ENCODE measurements around the gene CDH1. TPM values are rescaled to one million over a fixed set of nuclear protein-coding genes. Genes with fewer than 3 reads are reported as not detected.
A peak's percentile ranks its signal among the peaks of the same experiment; 100 is the strongest.
"Not testable (repeated sequence)": the region's sequence is repeated elsewhere in the genome, so short reads cannot be mapped to it uniquely, and the experiment has no call there.

The CDH1 gene
- total RNA-seq, 2 experiments from 2014 or later, result 4.5 to 9.1 TPM

DNA sequence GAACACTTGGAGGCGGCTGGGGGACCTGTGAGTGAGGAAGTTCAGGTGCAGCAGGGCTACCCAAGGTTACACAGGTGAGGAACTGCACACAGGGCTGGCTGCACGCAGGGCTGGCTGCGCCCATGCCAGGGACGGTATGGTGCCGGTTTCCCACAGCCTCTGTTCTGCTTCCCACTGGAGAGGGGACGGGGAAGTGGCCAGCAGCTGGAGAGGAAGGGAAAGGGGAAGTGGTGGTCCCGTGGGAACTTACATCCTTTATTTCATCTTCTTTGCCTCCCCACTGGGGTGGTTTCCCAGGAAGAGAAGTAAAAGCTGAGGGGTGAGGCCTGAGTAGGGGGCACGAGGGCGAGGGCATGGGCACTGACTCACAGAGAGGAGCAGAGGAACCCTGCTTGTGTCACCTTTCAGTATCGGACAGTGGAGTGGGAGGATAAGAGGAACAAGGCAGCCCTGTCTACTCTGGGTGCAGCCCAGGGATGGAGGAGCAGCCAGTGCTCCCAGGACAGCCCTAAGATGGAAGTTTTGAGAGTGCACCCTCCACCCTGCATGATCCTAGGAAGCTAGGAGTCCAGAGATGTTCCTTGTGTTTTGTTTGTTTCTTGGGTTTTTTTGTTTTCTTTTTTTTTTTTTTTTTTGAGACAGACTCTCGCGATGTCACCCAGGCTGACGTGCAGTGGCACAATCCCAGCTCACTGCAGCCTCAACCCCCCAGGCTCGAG is 25.5 kb upstream of the CDH1 start:
- H3K9me3 Mint-ChIP-seq (ENCODE audit: low read depth), result no peaks in the 10 kb centered on the region
- intact Hi-C loops (cut with DNase I, micrococcal nuclease), result no loop called here
- DNase-seq, result peak; percentile 49
- no peak overlapping the region for H3K4me3 Mint-ChIP-seq
- ChIA-PET POLR2A (interaction anchor here (0.7 kb wide), 1 partner anchor 136 kb away, joined by 8 read pairs; no protein-coding TSS in a partner anchor), CTCF (no interaction called here)
- H3K27me3 Mint-ChIP-seq, result peaks cover 14% of the 10 kb centered on the region
- H3K27ac Mint-ChIP-seq, result no peak overlapping the region
- no peaks in the 10 kb centered on the region for H3K36me3 Mint-ChIP-seq (ENCODE audit: low read depth)
- ATAC-seq, result peak; percentile 94
- peaks cover 11% of the 10 kb centered on the region for H3K4me1 Mint-ChIP-seq

DNA sequence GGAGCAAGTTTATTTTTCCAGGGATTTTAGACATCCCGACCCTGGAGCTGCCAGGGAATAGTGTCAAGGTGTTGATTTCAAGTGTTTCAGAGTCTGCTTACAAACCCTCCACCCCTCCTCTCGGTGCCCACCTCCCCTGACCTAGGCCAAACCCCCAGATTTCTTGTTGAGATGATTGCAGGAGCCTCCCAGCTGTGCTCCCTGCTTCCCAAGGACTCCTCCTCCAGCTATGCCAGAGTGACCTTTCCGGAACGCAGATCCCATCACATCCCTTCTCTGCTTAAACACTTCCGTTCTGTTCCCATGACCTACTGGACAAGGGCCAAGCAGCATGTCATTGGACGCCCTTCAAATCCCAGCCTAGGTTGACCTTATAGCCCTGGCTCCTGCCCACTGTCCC is 23.7 kb upstream of the CDH1 start:
- H3K36me3 Mint-ChIP-seq (ENCODE audit: low read depth), result no peaks in the 10 kb centered on the region
- ATAC-seq (no peak), DNase-seq (no peak)
- H3K27ac Mint-ChIP-seq, result no peak overlapping the region
- intact Hi-C loops (cut with DNase I, micrococcal nuclease), result no loop called here
- ChIA-PET CTCF (interaction anchor here (0.6 kb wide), 3 partner anchors 11 to 43 kb away, joined by 3 to 4 read pairs (median 3); no protein-coding TSS in a partner anchor), POLR2A (no interaction called here)
- H3K27me3 Mint-ChIP-seq, result peaks cover 14% of the 10 kb centered on the region
- H3K4me3 Mint-ChIP-seq, result no peak overlapping the region
- no peaks in the 10 kb centered on the region for H3K9me3 Mint-ChIP-seq (ENCODE audit: low read depth)
- peaks cover 11% of the 10 kb centered on the region for H3K4me1 Mint-ChIP-seq

DNA sequence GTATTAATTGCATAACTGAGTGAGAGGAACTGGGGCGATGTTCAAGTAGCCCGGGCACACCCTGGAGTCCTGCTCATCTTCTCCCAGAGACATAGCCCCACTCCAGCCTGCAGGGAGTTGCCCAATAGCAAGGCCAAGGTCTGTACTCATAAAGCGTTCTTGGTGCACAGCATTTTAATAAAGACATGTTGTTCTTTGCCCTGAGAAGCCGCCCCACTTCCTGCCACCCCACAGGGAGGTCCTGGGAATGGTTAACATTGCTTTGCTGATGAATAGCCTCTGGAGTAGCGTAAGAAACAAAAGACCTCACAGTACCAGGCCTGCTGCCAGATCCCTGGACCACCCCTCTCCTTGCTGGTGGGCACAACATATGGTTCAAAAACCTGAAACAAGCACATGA is 21.6 kb upstream of the CDH1 start:
- H3K36me3 Mint-ChIP-seq (ENCODE audit: low read depth), result no peaks in the 10 kb centered on the region
- intact Hi-C loops (cut with DNase I, micrococcal nuclease), result no loop called here
- no peak for DNase-seq
- no peaks in the 10 kb centered on the region for H3K9me3 Mint-ChIP-seq (ENCODE audit: low read depth)
- no peak for ATAC-seq
- peaks cover 9% of the 10 kb centered on the region for H3K27me3 Mint-ChIP-seq
- POLR2A ChIA-PET, result no interaction called here
- CTCF ChIA-PET, result no interaction called here
- H3K4me3 Mint-ChIP-seq, result no peak overlapping the region
- H3K27ac Mint-ChIP-seq, result no peak overlapping the region
- H3K4me1 Mint-ChIP-seq, result peaks cover 22% of the 10 kb centered on the region

DNA sequence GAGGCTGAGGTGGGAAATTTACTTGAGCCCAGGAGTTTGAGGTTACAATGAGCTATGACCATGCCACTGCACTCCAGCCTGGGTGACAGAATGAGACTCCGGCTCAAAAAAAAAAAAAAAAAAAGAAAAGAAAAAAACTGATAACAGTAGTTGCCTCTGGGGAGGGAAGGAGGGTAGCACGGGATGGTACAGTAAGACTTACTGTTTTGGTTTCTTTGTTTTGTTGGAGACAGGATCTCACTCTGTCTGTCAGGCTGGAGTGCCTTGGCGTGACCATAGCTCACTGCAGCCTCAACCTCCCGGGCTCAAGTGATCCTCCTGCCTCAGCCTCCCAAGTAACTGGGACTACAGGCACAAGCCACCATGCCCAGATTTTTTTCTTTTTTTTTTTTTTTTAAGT is 20.6 kb upstream of the CDH1 start:
- H3K4me3 Mint-ChIP-seq; H3K9me3 Mint-ChIP-seq (ENCODE audit: low read depth); H3K36me3 Mint-ChIP-seq (ENCODE audit: low read depth); DNase-seq; POLR2A ChIA-PET; ATAC-seq; intact Hi-C loops (cut with DNase I, micrococcal nuclease); H3K27ac Mint-ChIP-seq; H3K27me3 Mint-ChIP-seq: not testable (repeated sequence)
- CTCF ChIA-PET, result interaction anchor here (0.7 to 0.8 kb wide), 2 partner anchors 13 to 84 kb away, joined by 3 to 4 read pairs; no protein-coding TSS in a partner anchor
- H3K4me1 Mint-ChIP-seq, result peaks cover 21% of the 10 kb centered on the region

DNA sequence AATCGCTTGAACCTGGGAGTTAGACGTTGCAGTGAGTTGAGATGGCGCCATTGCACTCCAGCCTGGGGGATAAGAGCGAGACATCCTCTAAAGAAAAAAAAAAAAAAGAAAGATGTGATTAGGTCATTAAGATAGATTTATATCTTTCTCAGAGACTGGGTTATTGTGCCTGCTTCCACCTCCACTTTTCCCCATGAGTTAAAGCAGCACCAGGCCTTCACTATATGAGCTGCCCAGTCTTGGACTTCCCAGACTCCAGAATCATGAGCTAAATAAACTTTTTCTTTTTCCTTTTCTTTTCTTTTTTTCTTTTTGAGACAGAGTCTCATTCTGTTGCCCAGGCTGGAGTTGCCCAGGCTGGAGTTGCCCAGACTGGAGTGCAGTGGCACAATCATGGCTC is 19.4 kb upstream of the CDH1 start:
- no peak overlapping the region for H3K4me3 Mint-ChIP-seq
- peaks cover 5% of the 10 kb centered on the region for H3K27me3 Mint-ChIP-seq
- CTCF ChIA-PET, result interaction anchor here (0.9 to 1.8 kb wide), 3 partner anchors 25 to 126 kb away, joined by 3 read pairs; no protein-coding TSS in a partner anchor
- no peaks in the 10 kb centered on the region for H3K9me3 Mint-ChIP-seq (ENCODE audit: low read depth)
- no peak overlapping the region for H3K27ac Mint-ChIP-seq
- peaks cover 19% of the 10 kb centered on the region for H3K4me1 Mint-ChIP-seq
- no peaks in the 10 kb centered on the region for H3K36me3 Mint-ChIP-seq (ENCODE audit: low read depth)
- no peak for DNase-seq
- POLR2A ChIA-PET, result no interaction called here
- intact Hi-C loops (cut with DNase I, micrococcal nuclease), result no loop called here
- ATAC-seq, result no peak

DNA sequence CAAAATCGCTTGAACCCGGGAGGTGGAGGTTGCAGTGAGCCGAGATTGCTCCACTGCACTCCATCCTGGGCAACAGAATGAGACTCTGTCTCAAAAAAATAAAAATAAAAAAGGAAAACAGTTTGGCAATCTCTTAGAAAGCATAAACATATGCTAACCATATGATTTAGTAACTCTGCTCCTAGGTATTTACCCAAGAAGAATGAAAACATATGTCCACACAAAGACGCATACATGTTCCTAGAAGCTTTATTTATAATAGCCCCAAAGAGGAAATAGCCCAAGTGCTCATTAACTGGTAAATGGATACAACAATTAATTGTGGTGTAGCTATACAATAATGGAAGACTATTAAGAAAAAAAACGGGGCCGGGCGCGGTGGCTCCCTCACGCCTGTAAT is 18.5 kb upstream of the CDH1 start:
- POLR2A ChIA-PET, result no interaction called here
- ATAC-seq, result no peak

DNA sequence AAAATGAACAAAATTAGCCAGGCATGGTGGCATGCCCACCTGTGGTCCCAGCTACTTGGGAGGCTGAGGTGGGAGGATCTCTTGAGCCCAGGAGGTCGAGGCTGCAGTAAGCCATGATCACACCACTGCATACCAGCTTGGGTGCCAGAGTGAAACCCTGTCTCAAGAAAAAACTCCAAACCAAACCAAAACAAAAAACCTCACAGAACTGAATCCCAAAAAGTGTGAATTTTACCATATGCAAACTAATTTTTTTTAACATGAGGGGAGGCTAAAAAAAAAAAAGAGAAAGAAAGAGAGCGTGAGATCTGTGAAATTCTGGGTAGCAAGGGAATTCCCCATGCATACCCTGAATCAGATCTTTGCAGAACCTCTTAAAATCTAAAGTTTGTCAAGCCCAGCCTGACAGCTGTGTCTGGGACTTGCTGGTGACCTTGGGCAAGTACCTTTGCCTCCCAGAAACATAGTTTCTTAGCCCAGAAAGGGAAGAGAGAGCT is 17.1 kb upstream of the CDH1 start:
- Mint-ChIP-seq H3K27ac (peak overlapping the region; percentile 82), H3K4me3 (no peak overlapping the region), H3K9me3 (ENCODE audit: low read depth) (no peaks in the 10 kb centered on the region), H3K4me1 (peaks cover 19% of the 10 kb centered on the region), H3K36me3 (ENCODE audit: low read depth) (no peaks in the 10 kb centered on the region), H3K27me3 (no peaks in the 10 kb centered on the region)
- intact Hi-C loops (cut with DNase I, micrococcal nuclease), result loop anchor here (1.0 kb wide), 3 partner anchors 32 to 78 kb away; no protein-coding TSS in a partner anchor
- peak; percentile 96 for ATAC-seq
- ChIA-PET POLR2A (interaction anchor here (0.6 to 0.8 kb wide), 3 partner anchors 97 to 503 kb away, joined by 4 to 6 read pairs (median 6); partner anchors contain the start of gene TANGO6), CTCF (interaction anchor here (0.6 kb wide), 1 partner anchor 16 kb away, joined by 3 read pairs; no protein-coding TSS in a partner anchor)
- DNase-seq, result peak; percentile 64

More for the DNA sequence above, 18.5 kb upstream of the CDH1 start:
- no peaks in the 10 kb centered on the region for H3K9me3 Mint-ChIP-seq (ENCODE audit: low read depth)
- H3K36me3 Mint-ChIP-seq (ENCODE audit: low read depth), result no peaks in the 10 kb centered on the region
- no peak overlapping the region for H3K4me3 Mint-ChIP-seq
- H3K4me1 Mint-ChIP-seq, result peaks cover 19% of the 10 kb centered on the region
- H3K27me3 Mint-ChIP-seq, result peaks cover 1% of the 10 kb centered on the region
- intact Hi-C loops (cut with DNase I, micrococcal nuclease), result no loop called here
- no peak overlapping the region for H3K27ac Mint-ChIP-seq
- CTCF ChIA-PET, result interaction anchor here (0.7 to 1.8 kb wide), 3 partner anchors 25 to 127 kb away, joined by 3 to 4 read pairs (median 3); no protein-coding TSS in a partner anchor
- DNase-seq, result no peak

DNA sequence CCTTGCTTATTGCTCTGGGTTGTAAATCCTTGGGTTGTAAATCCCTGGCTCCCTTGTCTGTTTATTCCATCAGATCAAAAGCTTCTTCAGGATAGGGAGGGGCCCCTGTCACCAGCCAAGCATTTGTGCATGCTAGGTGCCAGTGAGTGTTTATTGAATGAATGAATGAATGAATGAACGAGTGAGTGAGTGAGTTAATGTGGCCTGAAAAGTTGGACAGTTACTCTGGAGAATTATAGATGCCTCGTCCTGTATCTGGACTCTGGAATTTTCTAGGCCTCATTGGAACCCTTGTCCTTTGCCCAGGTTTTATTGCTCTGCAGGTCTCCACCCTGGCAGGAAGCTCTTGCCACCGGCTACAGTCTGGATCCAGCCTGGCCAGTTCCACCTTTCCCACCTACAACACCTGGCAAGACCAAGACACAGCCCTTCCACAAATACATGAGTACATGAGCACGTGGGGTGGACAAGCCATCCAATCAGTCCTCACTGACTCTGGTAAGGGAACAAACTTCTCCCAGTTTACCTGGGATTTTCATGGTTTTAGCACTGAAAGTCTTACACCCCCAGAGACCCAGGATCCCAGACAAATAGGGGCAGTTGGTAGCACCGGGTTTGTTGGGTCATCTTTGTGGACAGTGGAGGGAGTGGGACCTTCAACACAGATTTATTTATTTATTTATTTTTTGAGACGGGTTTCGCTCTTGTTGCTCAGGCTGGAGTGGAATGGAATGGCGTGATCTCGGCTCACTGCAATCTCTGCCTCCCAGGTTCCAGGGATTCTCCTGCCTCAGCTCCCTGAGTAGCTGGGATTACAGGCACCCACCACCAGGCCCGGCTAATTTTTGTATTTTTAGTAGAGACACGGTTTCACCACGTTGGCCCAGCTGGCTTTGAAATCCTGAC is 14.7 kb upstream of the CDH1 start:
- ChIA-PET POLR2A (no interaction called here), CTCF (interaction anchor here (0.6 to 0.7 kb wide), 2 partner anchors 78 to 132 kb away, joined by 3 read pairs; no protein-coding TSS in a partner anchor)
- H3K36me3 Mint-ChIP-seq (ENCODE audit: low read depth), result no peaks in the 10 kb centered on the region
- H3K9me3 Mint-ChIP-seq (ENCODE audit: low read depth), result no peaks in the 10 kb centered on the region
- no peaks in the 10 kb centered on the region for H3K27me3 Mint-ChIP-seq
- peaks cover 19% of the 10 kb centered on the region for H3K4me1 Mint-ChIP-seq
- no peak overlapping the region for H3K27ac Mint-ChIP-seq
- intact Hi-C loops (cut with DNase I, micrococcal nuclease), result no loop called here
- DNase-seq (no peak), ATAC-seq (no peak)
- H3K4me3 Mint-ChIP-seq, result no peak overlapping the region

DNA sequence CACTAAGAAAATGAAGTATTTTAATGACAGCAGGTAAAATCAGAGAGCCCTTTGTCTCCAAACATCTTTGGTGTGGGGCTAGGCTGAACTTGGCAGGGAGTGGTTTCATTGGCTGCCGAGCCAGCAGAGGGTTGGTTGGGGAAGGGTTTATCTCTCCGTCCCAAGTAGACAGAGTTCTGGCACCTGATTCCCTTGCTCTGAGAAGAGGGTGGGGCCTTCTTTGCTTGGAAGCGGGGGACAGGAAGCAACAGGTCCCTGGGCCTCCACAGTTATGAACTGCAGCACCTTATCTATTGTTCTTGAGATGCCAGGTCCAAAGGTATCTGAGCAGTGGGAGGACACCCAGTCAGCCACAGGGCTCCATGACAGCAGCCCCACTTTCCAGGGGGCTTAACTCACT is 12.3 kb upstream of the CDH1 start:
- peaks cover 15% of the 10 kb centered on the region for H3K4me1 Mint-ChIP-seq
- DNase-seq (no peak), ATAC-seq (no peak)
- H3K27me3 Mint-ChIP-seq, result peaks cover 2% of the 10 kb centered on the region
- POLR2A ChIA-PET, result no interaction called here
- no peaks in the 10 kb centered on the region for H3K36me3 Mint-ChIP-seq (ENCODE audit: low read depth)
- no peaks in the 10 kb centered on the region for H3K9me3 Mint-ChIP-seq (ENCODE audit: low read depth)
- CTCF ChIA-PET, result no interaction called here
- intact Hi-C loops (cut with DNase I, micrococcal nuclease), result no loop called here
- no peak overlapping the region for H3K4me3 Mint-ChIP-seq
- no peak overlapping the region for H3K27ac Mint-ChIP-seq

DNA sequence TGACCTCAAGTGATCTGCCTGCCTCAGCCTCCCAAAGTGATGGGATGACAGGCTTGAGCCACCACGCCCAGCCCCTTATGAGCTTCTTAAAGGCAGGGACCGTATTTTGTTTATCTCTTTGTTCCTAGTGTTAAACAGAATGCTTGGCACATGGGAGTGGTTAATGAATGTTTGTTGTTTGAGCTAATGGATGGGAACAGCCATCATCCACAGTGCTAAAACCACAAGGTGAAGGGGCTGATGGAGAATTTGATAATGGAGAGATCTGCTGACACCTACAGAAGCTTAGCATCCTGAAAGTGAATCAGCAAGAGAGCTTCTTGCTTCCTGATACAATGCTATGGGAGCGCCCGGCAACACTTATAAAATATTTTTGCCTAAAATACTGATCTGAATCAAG is 8.6 kb upstream of the CDH1 start:
- no peak overlapping the region for H3K27ac Mint-ChIP-seq
- ChIA-PET POLR2A (no interaction called here), CTCF (interaction anchor here (0.7 to 0.8 kb wide), 2 partner anchors 18 to 307 kb away, joined by 3 read pairs; no protein-coding TSS in a partner anchor)
- H3K36me3 Mint-ChIP-seq (ENCODE audit: low read depth), result no peaks in the 10 kb centered on the region
- peaks cover 2% of the 10 kb centered on the region for H3K27me3 Mint-ChIP-seq
- ATAC-seq (no peak), DNase-seq (no peak)
- no peaks in the 10 kb centered on the region for H3K4me1 Mint-ChIP-seq
- no peak overlapping the region for H3K4me3 Mint-ChIP-seq
- no peaks in the 10 kb centered on the region for H3K9me3 Mint-ChIP-seq (ENCODE audit: low read depth)
- intact Hi-C loops (cut with DNase I, micrococcal nuclease), result no loop called here

DNA sequence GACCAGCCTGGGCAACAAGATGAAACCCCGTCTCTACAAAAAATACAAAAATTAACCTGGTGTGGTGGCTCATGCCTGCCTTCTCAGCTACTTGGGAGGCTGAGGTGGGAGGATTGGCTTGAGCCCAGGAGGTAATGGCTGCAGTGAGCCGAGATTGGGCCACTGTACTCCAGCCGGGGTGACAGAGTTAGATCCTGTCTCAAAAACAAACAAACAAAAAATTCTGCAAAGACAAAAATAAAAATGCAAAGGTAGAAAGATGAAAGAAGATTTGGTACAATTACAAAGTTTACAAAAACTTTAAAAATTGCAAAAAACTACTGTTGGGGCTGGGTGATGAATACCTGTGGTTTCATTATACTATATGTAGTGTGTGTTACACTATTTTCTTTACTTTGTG is 5.5 kb upstream of the CDH1 start:
- no peak overlapping the region for H3K4me3 Mint-ChIP-seq
- DNase-seq (no peak), ATAC-seq (no peak)
- ChIA-PET CTCF (no interaction called here), POLR2A (no interaction called here)
- no peak overlapping the region for H3K27ac Mint-ChIP-seq
- no peaks in the 10 kb centered on the region for H3K36me3 Mint-ChIP-seq (ENCODE audit: low read depth)
- H3K9me3 Mint-ChIP-seq (ENCODE audit: low read depth), result no peaks in the 10 kb centered on the region
- intact Hi-C loops (cut with DNase I, micrococcal nuclease), result no loop called here
- H3K4me1 Mint-ChIP-seq, result no peaks in the 10 kb centered on the region
- peaks cover 10% of the 10 kb centered on the region for H3K27me3 Mint-ChIP-seq
